Measurements from ENCODE around the gene COMMD10.

Gene COMMD10

DNA sequence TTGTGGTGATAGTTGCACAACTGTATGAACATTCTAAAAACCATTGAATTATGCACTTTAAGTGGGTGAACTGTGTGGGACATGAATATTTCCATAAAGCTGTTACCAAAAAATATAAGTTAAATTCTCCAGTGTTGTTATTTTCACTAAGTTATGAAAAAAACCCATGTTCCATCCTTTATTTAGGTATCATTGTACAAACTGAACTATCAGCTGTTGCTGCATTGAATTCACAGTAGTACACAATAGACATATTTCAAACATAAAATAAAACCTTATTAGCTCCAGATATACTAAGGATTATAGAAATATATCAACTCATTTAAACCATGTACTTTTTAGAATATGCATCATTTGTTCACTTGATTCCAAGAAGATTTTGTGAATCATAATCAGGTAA, 192.1 kb downstream of the COMMD10 start:
- no peak for DNase-seq (ENCODE audit: low read depth)
- TF ChIP-seq, protein P1, sequence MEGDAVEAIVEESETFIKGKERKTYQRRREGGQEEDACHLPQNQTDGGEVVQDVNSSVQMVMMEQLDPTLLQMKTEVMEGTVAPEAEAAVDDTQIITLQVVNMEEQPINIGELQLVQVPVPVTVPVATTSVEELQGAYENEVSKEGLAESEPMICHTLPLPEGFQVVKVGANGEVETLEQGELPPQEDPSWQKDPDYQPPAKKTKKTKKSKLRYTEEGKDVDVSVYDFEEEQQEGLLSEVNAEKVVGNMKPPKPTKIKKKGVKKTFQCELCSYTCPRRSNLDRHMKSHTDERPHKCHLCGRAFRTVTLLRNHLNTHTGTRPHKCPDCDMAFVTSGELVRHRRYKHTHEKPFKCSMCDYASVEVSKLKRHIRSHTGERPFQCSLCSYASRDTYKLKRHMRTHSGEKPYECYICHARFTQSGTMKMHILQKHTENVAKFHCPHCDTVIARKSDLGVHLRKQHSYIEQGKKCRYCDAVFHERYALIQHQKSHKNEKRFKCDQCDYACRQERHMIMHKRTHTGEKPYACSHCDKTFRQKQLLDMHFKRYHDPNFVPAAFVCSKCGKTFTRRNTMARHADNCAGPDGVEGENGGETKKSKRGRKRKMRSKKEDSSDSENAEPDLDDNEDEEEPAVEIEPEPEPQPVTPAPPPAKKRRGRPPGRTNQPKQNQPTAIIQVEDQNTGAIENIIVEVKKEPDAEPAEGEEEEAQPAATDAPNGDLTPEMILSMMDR (IDR thresholded peaks at IDR 0.05; ENCODE audit: control insufficient read depth, extremely low read depth, insufficient read depth): no peak
- H3K4me3 ChIP-seq (ENCODE audit: low read depth, low read length): no peak overlapping the region

DNA sequence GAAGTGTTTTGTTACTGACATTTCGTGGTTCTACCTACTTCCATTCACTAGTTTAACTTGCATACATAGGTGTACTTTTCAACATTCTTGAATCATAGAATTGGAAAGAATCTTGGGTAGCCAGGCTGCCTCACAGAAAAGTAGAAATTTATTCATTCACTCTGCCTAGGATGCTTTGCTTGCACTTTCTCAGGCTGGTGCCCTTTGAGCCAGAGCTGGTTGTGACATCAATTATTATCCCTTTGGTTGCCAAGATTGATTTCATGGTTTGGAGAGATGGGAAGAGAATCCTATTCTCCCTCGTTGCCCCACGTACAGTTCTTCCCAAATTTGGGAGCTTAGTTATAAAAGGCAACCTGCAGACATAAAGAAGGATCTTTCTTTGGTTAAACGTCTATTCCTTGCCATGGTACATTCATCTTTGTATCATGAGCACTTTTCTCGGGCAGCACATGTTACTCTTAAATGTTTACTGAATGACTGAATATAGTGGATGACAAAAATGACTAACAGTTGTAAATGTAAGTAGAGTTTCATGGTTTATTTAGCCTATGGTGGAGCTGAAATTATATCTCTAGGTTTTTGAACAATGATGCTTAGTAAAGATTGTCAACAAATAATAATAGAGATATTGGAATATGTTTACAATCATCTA, 195.5 kb downstream of the COMMD10 start:
- DNase-seq (ENCODE audit: low read depth): no peak
- H3K4me3 ChIP-seq (ENCODE audit: low read depth, low read length): no peak overlapping the region
- TF ChIP-seq, protein P1 (IDR thresholded peaks at IDR 0.05; ENCODE audit: control insufficient read depth, extremely low read depth, insufficient read depth): no peak

DNA sequence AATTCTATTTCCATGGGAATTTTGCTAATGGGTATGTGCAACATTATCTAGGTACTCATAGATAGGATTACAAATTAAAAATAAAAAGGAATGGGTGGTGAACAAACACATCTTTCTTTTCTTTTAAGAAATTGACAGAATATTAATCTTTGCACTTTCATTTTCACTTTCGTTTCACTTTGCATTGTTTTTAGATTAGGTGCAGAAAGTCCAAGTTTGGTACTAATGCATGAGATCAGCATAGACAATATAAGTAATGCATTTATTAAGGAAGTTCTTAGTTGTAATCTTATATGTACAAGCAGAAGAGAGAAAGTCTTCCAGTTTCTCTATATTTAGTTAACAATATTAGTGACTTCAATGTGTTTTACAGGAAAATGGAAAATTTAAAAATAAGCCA, 196.5 kb downstream of the COMMD10 start:
- H3K4me3 ChIP-seq (ENCODE audit: low read depth, low read length): no peak overlapping the region
- no peak for DNase-seq (ENCODE audit: low read depth)
- TF ChIP-seq, protein P1 (IDR thresholded peaks at IDR 0.05; ENCODE audit: control insufficient read depth, extremely low read depth, insufficient read depth): no peak

DNA sequence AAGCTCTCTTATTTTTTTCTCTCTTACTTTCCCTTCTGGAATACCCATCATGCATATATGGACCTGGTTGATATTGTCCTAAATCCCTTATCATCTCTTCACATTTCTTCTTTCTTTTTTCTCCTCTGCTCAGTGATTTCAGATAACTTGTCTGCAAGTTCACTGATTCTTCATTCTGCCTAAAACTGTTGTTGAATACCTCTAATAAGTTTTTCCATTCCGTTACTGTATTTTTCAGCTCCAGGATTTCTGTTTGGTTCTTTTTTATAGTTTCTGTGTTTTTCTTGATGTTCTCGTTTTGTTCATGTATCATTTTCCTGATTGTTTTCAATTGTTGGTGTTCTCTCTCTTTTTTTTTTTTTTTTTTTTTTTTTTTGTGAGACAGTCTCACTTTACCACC, 203.7 kb downstream of the COMMD10 start:
- H3K4me3 ChIP-seq (ENCODE audit: low read depth, low read length): no peak overlapping the region
- TF ChIP-seq, protein P1 (IDR thresholded peaks at IDR 0.05; ENCODE audit: control insufficient read depth, extremely low read depth, insufficient read depth): no peak
- no peak for DNase-seq (ENCODE audit: low read depth)

DNA sequence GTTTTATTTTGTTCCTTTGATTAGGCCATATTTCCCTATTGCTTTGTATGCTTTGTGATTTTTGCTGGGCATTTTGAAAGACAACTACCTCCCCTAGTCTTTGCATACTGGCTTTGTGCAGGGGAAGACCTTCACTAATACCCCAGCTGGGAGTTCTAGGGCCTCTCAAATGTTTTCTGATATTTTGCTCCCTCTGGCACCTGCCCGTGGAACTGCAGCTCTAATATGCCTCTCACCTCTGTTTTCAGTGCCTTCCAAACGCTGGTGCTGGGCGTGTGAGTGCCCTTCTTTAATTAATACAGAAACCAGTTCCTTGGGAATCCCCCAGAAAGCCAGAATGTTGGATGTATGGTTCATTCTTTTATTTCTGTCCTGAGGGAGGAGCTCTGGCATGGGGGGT, 204.5 kb downstream of the COMMD10 start:
- no peak for DNase-seq (ENCODE audit: low read depth)
- no peak overlapping the region for H3K4me3 ChIP-seq (ENCODE audit: low read depth, low read length)
- TF ChIP-seq, protein P1 (IDR thresholded peaks at IDR 0.05; ENCODE audit: control insufficient read depth, extremely low read depth, insufficient read depth): 0 out of 2 replicates have a peak, but pooled peaks have one; percentile 7

DNA sequence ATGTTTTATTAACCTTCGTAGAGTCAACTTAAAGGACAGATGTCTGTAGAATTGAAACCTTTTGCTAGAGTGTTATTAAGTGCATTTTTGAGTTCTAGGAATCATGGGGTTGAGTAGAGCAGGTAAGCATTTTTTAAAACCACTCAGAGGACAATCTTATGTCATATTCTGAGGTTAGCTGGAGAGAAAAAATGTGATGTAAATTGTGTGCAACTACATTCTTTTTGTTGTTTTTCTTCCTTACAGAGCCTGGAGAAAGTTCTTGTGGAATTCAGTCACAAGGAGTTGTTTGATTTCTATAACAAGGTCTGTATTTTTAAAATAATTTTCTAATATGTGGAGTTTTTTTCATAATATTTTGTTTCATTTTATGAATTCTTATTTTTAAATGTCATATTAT, 206.4 kb downstream of the COMMD10 start:
- TF ChIP-seq, protein P1 (IDR thresholded peaks at IDR 0.05; ENCODE audit: control insufficient read depth, extremely low read depth, insufficient read depth): no peak
- DNase-seq (ENCODE audit: low read depth): no peak
- H3K4me3 ChIP-seq (ENCODE audit: low read depth, low read length): no peak overlapping the region

DNA sequence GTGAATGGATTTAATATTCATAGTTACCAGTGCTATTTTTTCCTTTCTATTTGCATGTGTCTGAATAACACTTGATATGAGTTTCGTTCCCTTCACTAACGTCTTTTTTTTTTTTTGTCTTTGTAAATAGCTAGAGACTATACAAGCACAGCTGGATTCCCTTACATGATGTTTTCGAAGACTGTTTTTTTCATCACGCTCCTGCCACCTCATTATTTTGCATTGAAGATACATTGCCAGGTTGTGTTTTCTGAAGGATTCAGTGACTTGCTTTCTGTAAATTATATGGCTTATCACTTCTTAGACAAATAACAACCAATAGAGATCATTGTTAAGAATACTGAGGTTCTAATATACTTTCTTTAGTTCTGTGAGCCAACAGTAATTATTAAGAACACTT, 207.5 kb downstream of the COMMD10 start:
- TF ChIP-seq, protein P1 (IDR thresholded peaks at IDR 0.05; ENCODE audit: control insufficient read depth, extremely low read depth, insufficient read depth): no peak
- no peak for DNase-seq (ENCODE audit: low read depth)
- no peak overlapping the region for H3K4me3 ChIP-seq (ENCODE audit: low read depth, low read length)
